GM12892 (cell line): ENCODE measurements around the gene PCDHA3.

ENCODE experiments used
- POLR2A ChIP-seq: IDR thresholded peaks from 2 replicates; pipeline ENCODE4 v1.6.1; 2011; ENCODE audit warnings: low read depth, low read length, control low read depth
- TAF1 ChIP-seq: IDR thresholded peaks from 2 replicates; pipeline ENCODE4 v1.6.1; 2011; ENCODE audit warnings: low read depth, mild to moderate bottlenecking, control low read depth, low read length, borderline replicate concordance

- TF ChIP-seq TAF1 (no peak), POLR2A (no peak)
These were observed 36.5 kb upstream of the PCDHA3 start for GRCh38 chr5:140764177-140764973.
